Uterus (tissue), 4 donors: Measurements from ENCODE around the gene OXTR. TPM values are rescaled to one million over a fixed set of nuclear protein-coding genes. Genes with fewer than 3 reads are reported as not detected.

Experiments
- DNase-seq, 2 donors: peaks; one replicate each; pipeline ENCODE4 v3.0.0-alpha.2; 2019 to 2020
- H3K27ac ChIP-seq, 2 donors: fragments of 200-600 bp; sonication (generic); 1 replicate in 1 of 2; 2 replicates in 1 of 2; pipeline ENCODE4 v1.5.1; 2016 to 2018
- H3K27me3 ChIP-seq, 2 donors: fragments of 200-600 bp; sonication (generic); one replicate each; pipeline ENCODE4 v1.5.1; 2018 to 2019; ENCODE audit warnings: control low read depth in 1 of 2
- H3K36me3 ChIP-seq, 2 donors: fragments of 200-600 bp; sonication (generic); one replicate each; pipeline ENCODE4 v1.5.1; 2019; ENCODE audit warnings: control low read depth in 1 of 2
- H3K4me1 ChIP-seq, 2 donors: fragments of 200-600 bp; sonication (generic); one replicate each; pipeline ENCODE4 v1.5.1; 2018 to 2019; ENCODE audit warnings: control low read depth in 1 of 2
- H3K4me3 ChIP-seq, 2 donors: fragments of 200-600 bp; sonication (generic); 1 replicate in 1 of 2; 2 replicates in 1 of 2; pipeline ENCODE4 v1.5.1; 2018 to 2019; ENCODE audit warnings: mild to moderate bottlenecking in 1 of 2
- H3K9me3 ChIP-seq, 2 donors: fragments of 200-600 bp; sonication (generic); one replicate each; pipeline ENCODE4 v1.5.1; 2019; ENCODE audit warnings: control low read depth in 1 of 2
- POLR2A ChIP-seq, 2 donors: fragments of 450-650 bp; IDR thresholded peaks; one replicate each; pipeline ENCODE4 v1.6.1; 2016; ENCODE audit warnings: antibody characterized with exemption in 2 of 2, mild to moderate bottlenecking in 1 of 2, moderate library complexity in 1 of 2
- intact Hi-C: fragments of 100-400 bp; cut with DNase I; formaldehyde crosslinking; loops from one replicate; pipeline ENCODE4 v1.15.1; 2023; ENCODE audit warnings: low total_unique reads
- total RNA-seq, 4 donors: library from RNA; depleted of rRNA in 3 of 4; stranded (reverse); fragments of >200 nt in 3 of 4; gene quantifications; one replicate each; pipeline versions ENCODE4 v1.1.0 to v1.2.4, GENCODE V29; 2014 to 2023
- TF ChIP-seq, protein P1 (sequence below), 4 experiments: fragments of 200-600 bp in 2 of 4; fragments of 450-650 bp in 2 of 4; sonication (generic) in 2 of 4; IDR thresholded peaks; one replicate each; pipeline ENCODE4 v1.5.1; 2016 to 2019; ENCODE audit warnings: antibody characterized with exemption in 4 of 4, mild to moderate bottlenecking in 2 of 4, moderate library complexity in 1 of 4
- donor health status: DM: yes; HTN: yes; CAD: no.

OXTR gene
- total RNA-seq, 4 donors from 2014 or later, result 0.27 to 4.4 (median 1.5) TPM; not detected in 1

DNA sequence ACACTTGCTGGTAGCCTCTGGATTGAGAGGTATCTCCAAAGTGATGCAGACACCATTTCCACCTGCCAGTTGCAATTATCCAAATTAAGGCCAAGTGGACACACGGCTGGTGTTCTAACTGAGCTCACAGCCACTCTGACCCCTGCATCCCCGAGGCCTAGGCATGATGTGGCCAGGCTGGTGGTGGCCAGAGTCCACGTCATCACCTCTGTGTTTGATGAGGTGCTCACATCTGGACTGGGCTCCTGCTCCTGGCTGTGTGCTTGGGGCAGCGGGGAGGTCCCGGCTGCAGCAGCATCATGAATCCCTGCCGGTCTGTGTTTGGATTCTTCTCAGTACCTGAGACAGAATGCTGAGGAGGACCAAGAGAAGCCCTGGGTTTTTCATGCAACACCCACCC lies 4.9 kb downstream of the OXTR start:
- H3K4me3 ChIP-seq, result no peak overlapping the region
- no peaks in the 10 kb centered on the region for H3K36me3 ChIP-seq
- H3K27me3 ChIP-seq, result peaks cover 0 to 8% of the 10 kb centered on the region in 2 donors
- H3K27ac ChIP-seq, result no peak overlapping the region
- no peaks in the 10 kb centered on the region for H3K9me3 ChIP-seq
- TF ChIP-seq POLR2A (IDR thresholded peaks at IDR 0.05), result no peak
- TF ChIP-seq, protein P1, sequence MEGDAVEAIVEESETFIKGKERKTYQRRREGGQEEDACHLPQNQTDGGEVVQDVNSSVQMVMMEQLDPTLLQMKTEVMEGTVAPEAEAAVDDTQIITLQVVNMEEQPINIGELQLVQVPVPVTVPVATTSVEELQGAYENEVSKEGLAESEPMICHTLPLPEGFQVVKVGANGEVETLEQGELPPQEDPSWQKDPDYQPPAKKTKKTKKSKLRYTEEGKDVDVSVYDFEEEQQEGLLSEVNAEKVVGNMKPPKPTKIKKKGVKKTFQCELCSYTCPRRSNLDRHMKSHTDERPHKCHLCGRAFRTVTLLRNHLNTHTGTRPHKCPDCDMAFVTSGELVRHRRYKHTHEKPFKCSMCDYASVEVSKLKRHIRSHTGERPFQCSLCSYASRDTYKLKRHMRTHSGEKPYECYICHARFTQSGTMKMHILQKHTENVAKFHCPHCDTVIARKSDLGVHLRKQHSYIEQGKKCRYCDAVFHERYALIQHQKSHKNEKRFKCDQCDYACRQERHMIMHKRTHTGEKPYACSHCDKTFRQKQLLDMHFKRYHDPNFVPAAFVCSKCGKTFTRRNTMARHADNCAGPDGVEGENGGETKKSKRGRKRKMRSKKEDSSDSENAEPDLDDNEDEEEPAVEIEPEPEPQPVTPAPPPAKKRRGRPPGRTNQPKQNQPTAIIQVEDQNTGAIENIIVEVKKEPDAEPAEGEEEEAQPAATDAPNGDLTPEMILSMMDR (IDR thresholded peaks at IDR 0.05), result no peak
- DNase-seq, result no peak
- intact Hi-C loops, result no loop called here
- peaks cover 0 to 16% of the 10 kb centered on the region in 2 donors for H3K4me1 ChIP-seq

- Histone ChIP-seq H3K4me3 (no peak overlapping the region), H3K4me1 (peaks cover 0 to 6% of the 10 kb centered on the region in 2 donors), H3K27me3 (no peaks in the 10 kb centered on the region), H3K27ac (no peak overlapping the region), H3K36me3 (no peaks in the 10 kb centered on the region), H3K9me3 (no peaks in the 10 kb centered on the region)
- TF ChIP-seq, protein P1 (IDR thresholded peaks at IDR 0.05), result no peak
- TF ChIP-seq POLR2A (IDR thresholded peaks at IDR 0.05), result no peak
- intact Hi-C loops, result no loop called here
- DNase-seq, result no peak
These were observed 6.6 kb downstream of the OXTR start for GRCh38 chr3:8762607-8763377.

GRCh38 chr3:8761866-8762265 lies 7.5 kb downstream of the OXTR start:
- intact Hi-C loops, result no loop called here
- no peak for DNase-seq
- Histone ChIP-seq H3K27me3 (no peaks in the 10 kb centered on the region), H3K27ac (no peak overlapping the region), H3K9me3 (no peaks in the 10 kb centered on the region), H3K4me3 (no peak overlapping the region), H3K36me3 (no peaks in the 10 kb centered on the region), H3K4me1 (no peaks in the 10 kb centered on the region)
- TF ChIP-seq POLR2A (IDR thresholded peaks at IDR 0.05), result no peak
- TF ChIP-seq, protein P1 (IDR thresholded peaks at IDR 0.05), result no peak

DNA sequence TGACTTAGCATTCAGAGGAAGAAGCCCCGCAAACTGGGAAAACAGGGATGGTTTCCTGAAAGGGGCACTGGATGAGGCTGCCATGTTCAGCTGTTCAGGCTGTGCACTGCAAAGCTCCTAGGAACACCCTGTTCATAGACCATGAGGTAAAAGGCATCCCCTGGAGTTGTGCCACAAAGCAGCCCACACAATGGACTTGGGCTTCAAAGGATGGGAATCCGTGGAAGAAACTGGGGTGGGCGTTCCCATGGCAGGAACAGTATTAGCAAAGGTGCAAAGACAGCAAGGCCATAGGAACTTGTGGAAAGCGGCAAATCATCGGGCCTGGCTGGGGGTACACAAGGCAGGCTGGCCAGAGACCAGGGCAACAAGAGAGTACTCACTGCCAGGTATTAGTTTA lies 8.9 kb downstream of the OXTR start:
- Histone ChIP-seq H3K27me3 (no peaks in the 10 kb centered on the region), H3K4me3 (no peak overlapping the region), H3K36me3 (no peaks in the 10 kb centered on the region), H3K9me3 (no peaks in the 10 kb centered on the region), H3K4me1 (no peaks in the 10 kb centered on the region), H3K27ac (no peak overlapping the region)
- no peak for DNase-seq
- TF ChIP-seq POLR2A (IDR thresholded peaks at IDR 0.05), result no peak
- TF ChIP-seq, protein P1 (IDR thresholded peaks at IDR 0.05), result no peak
- intact Hi-C loops, result no loop called here

DNA sequence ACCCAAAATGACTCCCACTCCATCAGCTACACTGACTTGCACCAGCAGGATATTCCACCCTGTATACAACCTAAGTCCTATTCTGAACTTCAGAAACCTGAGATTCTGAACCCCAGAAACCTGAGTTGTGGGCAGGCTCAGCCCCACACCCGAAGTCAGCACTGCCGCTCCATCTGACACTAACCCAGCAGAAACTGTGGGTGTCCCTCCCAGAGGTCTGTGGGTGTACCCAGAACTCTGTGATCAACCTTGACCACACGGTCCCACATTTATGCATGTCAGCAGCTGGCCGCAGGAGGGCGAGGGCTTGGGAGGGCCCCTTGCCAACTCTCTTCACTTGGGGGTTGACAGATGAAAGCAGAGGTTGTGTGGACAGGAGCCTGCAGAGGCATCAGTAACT lies 9.3 kb downstream of the OXTR start:
- Histone ChIP-seq H3K27me3 (no peaks in the 10 kb centered on the region), H3K36me3 (no peaks in the 10 kb centered on the region), H3K4me1 (no peaks in the 10 kb centered on the region), H3K4me3 (no peak overlapping the region), H3K27ac (no peak overlapping the region), H3K9me3 (no peaks in the 10 kb centered on the region)
- DNase-seq, result no peak
- intact Hi-C loops, result no loop called here
- TF ChIP-seq POLR2A (IDR thresholded peaks at IDR 0.05), result no peak
